Measurements from ENCODE around the gene GNG7. TPM values are rescaled to one million over a fixed set of nuclear protein-coding genes. Genes with fewer than 3 reads are reported as not detected.
"Not testable (repeated sequence)": the region's sequence is repeated elsewhere in the genome, so short reads cannot be mapped to it uniquely, and the experiment has no call there.

The GNG7 gene
- total and polyA plus RNA-seq, 3 donors from 2014 or later: 16.9 to 38.7 (median 25.3) TPM

GRCh38 chr19:2646866-2647535 lies 55.5 kb downstream of the GNG7 start:
- TF ChIP-seq CTCF (IDR thresholded peaks at IDR 0.05) (no peak), POLR2A (IDR thresholded peaks at IDR 0.05) (no peak)
- Histone ChIP-seq H3K36me3 (ENCODE audit: low read depth, missing control alignments) (no peaks in the 10 kb centered on the region), H3K9me3 (no peaks in the 10 kb centered on the region), H3K4me1 (peaks cover 8% of the 10 kb centered on the region), H3K4me3 (no peak overlapping the region), H3K27ac (no peak overlapping the region), H3K27me3 (no peaks in the 10 kb centered on the region)
- WGBS, 2 donors: 69 to 82% methylated on average over 8 to 13 of the region's 20 CpGs
- no peak for DNase-seq
- intact Hi-C loops (cut with DNase I; ENCODE audit: low total_unique reads): loop anchor here (10.0 kb wide), 1 partner anchor 238 kb away; no protein-coding TSS in a partner anchor

- DNase-seq: no peak
- no peak overlapping the region for H3K4me3 ChIP-seq
- no peaks in the 10 kb centered on the region for H3K27me3 ChIP-seq
- peaks cover 7% of the 10 kb centered on the region for H3K4me1 ChIP-seq
- no peak overlapping the region for H3K27ac ChIP-seq
- 60 to 64% methylated on average over 16 of the region's 16 CpGs for WGBS, 2 donors
- no peaks in the 10 kb centered on the region for H3K36me3 ChIP-seq (ENCODE audit: low read depth, missing control alignments)
- intact Hi-C loops (cut with DNase I; ENCODE audit: low total_unique reads): loop anchor here (10.0 kb wide), 1 partner anchor 239 kb away; no protein-coding TSS in a partner anchor
- TF ChIP-seq CTCF (IDR thresholded peaks at IDR 0.05): no peak
- no peaks in the 10 kb centered on the region for H3K9me3 ChIP-seq
Observed at GRCh38 chr19:2645826-2646225, 56.7 kb downstream of the GNG7 start.

- H3K4me3 ChIP-seq: peak overlapping the region; percentile 24 to 29
- 66 to 77% methylated on average over 21 to 38 of the region's 38 CpGs for WGBS, 2 donors
- intact Hi-C loops (cut with DNase I; ENCODE audit: low total_unique reads): loop anchor here (10.0 kb wide), 1 partner anchor 242 kb away; no protein-coding TSS in a partner anchor
- H3K4me1 ChIP-seq; DNase-seq; H3K27ac ChIP-seq; H3K9me3 ChIP-seq; H3K27me3 ChIP-seq; H3K36me3 ChIP-seq (ENCODE audit: low read depth, missing control alignments): not testable (repeated sequence)
Observed at GRCh38 chr19:2643123-2643737, 59.3 kb downstream of the GNG7 start.

- no peaks in the 10 kb centered on the region for H3K9me3 ChIP-seq
- H3K4me1 ChIP-seq: peaks cover 20% of the 10 kb centered on the region
- intact Hi-C loops (cut with DNase I; ENCODE audit: low total_unique reads): loop anchor here (10.0 kb wide), 1 partner anchor 243 kb away; no protein-coding TSS in a partner anchor
- DNase-seq: no peak
- TF ChIP-seq POLR2A (IDR thresholded peaks at IDR 0.05) (no peak), CTCF (IDR thresholded peaks at IDR 0.05) (no peak)
- H3K27ac ChIP-seq: no peak overlapping the region
- 63 to 75% methylated on average over 6 to 7 of the region's 7 CpGs for WGBS, 2 donors
- no peaks in the 10 kb centered on the region for H3K36me3 ChIP-seq (ENCODE audit: low read depth, missing control alignments)
- no peak overlapping the region for H3K4me3 ChIP-seq
- H3K27me3 ChIP-seq: no peaks in the 10 kb centered on the region
Observed at GRCh38 chr19:2641332-2641698, 61.2 kb downstream of the GNG7 start.

GRCh38 chr19:2640563-2641331 lies 61.7 kb downstream of the GNG7 start:
- no peak overlapping the region for H3K27ac ChIP-seq
- no peaks in the 10 kb centered on the region for H3K9me3 ChIP-seq
- H3K4me1 ChIP-seq: peaks cover 24% of the 10 kb centered on the region
- DNase-seq: no peak
- TF ChIP-seq POLR2A (IDR thresholded peaks at IDR 0.05) (no peak), CTCF (IDR thresholded peaks at IDR 0.05) (no peak)
- H3K36me3 ChIP-seq (ENCODE audit: low read depth, missing control alignments): no peaks in the 10 kb centered on the region
- H3K27me3 ChIP-seq: no peaks in the 10 kb centered on the region
- intact Hi-C loops (cut with DNase I; ENCODE audit: low total_unique reads): loop anchor here (10.0 kb wide), 1 partner anchor 244 kb away; no protein-coding TSS in a partner anchor
- no peak overlapping the region for H3K4me3 ChIP-seq
- WGBS, 2 donors: 79 to 83% methylated on average over 14 to 17 of the region's 17 CpGs

Data from testis (tissue), 3 donors.